Activated T-cell treated with anti-CD3 and anti-CD28 coated beads for 4 hours (primary cell): Measurements from ENCODE around the gene FGF21.

Source experiments
- DNase-seq: peaks from one replicate; pipeline ENCODE4 v3.0.0-alpha.2; 2020

FGF21 gene

DNA sequence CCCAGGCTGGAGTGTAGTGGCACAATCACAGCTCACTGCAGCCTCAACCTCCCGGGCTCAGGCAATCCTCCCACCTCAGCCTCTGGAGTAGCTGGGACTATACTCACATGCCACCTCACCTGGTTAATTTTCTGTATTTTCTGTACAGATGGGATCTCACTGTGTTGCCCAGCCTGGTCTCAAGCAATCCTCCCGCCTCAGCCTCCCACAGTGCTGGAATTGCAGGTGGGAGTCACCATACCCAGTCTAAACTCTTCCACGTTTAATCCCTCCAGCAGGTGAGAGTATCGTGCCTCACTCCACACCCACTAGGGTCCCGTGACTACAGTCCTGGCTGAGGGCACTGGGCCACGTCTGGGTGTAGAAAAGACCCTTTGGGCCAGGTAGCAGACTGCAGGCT, 39.0 kb downstream of the FGF21 start:
- no peak for DNase-seq

DNA sequence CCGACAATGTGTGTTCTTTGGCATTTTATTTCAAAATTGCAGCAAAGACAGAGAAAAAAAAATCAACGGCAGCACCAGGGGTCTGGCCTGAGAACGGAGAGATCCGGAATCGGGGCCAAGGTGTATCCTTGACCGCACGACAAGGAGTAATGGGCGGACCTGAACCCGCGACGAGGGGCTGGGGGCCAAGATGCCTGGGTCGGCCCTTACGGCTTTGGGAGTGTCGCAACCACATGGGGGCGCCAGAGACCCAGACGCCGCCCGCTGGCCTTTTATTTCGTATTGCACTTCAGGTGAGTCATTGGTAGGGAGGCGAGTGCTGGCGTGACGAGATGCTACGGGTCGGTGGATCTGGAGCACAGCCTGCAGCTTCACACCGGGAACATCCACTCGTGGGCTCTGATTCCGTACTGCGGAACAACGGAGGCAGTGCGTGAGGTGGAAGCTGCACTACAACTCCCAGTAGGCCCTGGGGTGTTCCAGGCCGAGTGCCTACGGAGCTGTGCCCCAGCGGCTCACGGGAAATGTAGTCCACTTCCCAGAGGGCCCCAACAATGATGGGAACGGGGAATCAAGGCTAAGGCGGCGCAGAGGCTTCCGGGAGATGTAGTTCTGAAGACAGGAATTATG, 39.8 kb downstream of the FGF21 start:
- DNase-seq: peak; percentile 74

DNA sequence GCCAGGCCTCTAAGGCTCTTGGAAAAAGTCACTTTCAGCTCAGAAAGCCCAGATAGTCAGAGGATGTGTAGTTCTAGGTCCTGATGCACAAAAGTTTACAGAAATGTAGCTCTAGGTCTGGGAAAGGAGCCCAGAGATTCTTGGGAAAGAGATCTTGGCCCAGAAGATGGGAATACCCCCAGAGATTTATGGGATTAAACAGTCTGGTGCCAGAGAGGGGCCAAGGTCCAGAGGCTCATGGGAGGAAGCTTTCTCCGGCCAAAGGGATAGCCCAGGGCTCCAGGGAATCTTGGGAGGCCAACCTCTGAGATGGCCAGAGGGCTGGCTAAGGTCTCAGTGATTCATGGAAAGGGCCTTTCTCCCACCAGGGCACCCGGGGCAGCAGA, 40.4 kb downstream of the FGF21 start:
- DNase-seq: no peak

DNA sequence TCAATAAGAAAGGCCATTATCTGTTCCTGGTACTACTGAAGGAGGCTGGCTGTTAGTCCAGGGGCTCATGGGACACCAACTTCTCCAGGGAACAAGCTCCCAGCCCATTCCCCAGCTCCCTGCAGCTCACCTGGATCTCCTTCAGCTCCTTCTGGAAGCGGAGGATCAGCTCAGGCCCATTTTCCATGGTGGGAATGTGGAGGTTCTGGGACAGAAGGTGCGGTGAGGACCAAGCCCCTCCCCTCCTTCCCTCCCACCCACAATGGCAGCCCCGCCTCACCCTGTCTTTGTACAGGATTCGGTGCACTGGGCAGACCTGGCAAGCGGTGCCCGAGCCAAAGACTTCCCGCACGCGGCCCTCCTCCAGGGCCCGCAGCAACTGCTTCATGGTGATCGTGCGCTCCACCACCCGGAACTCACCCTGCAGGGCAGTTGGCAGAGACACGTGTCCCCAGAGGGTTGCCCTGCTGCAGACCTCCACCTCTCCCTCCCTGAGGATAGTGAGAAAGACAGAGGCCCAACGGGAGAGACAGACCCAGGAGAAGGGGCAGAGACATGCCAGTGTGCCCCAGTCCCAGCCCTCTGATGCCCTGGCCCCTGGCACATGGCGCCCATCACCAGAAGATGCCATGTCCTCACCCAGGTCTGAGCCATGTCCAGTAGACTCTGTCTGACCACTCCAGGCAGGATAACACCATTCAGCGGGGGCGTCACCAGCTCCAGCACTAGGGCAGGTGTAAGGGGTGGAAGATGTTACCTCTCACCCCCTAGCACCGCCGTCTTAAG, 41.2 kb downstream of the FGF21 start:
- no peak for DNase-seq

DNA sequence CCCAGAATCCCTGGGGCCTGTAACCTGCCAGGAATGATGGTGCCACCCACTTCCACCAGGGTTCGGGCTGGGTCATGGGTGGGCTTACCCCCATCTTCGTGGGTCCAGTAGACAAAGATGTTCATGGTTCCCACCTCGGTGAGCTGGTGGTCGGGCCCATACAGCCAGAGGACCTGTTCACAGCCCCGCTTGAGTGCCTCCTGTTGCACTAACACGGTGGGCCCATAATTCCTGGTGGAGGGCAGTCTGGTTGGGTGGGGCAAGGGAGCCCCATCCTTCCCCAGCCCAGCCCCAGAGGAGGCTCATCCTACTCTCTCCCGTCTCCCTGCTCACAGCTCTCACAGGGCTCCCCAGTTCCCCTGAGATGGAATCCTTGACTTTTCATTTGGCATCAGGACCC, 41.8 kb downstream of the FGF21 start:
- DNase-seq: no peak

DNA sequence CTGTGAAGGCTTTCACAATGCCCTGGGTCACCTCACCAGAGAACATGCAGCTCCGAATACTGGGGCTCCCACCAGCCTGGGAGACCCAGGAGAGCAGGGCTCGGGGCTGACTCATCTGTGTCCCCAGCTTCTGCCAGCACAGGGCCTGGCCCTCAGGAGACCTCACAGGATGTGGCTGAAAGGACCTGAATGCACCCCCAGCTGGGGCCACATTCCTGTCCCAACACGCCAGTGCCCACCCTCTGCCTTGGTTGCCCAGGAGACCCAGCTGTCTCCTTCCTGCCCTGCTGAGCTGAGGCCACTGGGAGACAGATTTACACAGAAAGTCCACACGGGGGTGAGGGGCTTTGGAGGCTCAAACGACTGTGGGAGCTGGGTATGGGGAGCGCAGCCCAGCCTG, 43.6 kb downstream of the FGF21 start:
- DNase-seq: no peak

DNA sequence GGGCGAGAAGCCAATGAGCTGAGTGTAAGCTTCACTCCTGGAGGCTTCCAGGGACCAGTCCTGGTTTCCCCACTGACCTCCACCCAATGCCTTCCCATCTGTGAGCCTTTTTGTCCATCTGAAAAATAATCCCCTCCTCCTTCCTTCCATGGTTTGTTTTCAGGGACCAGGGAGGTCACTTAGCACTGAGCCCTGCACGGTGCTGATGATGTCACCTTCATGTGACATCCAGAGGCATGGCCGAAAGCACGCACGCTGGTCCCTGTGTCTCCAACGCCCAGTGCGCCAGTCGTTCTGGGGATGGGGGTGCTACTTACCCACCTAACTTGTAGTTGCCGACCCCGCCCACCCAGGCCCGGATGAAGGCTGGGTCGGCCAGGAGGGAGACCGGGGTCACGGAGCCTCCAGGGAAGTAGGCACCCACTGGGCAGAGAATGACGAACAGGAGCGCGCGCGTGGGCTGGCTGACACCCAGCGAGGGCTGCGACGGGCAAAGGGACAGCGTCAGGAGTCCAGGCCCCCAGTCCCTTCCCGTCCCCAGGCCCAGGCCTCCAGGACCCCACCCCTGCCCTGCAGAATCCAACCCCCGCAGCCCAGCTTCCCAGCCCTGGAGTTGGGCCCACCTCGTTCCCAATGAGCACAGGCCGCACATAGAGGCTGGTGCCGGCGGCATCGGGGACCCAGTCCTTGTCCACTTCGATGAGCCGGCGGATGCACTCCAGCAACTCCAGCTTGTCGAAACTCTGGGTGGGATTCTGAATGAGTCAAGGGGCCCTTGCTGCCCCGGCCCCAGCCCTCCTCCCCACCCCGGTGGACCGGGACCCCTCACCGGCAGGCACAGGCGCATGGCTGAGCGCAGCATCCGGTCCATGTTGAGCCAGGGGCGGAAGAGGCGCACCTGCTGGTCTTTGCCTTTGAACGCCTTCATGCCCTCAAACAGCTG, 44.3 kb downstream of the FGF21 start:
- no peak for DNase-seq

DNA sequence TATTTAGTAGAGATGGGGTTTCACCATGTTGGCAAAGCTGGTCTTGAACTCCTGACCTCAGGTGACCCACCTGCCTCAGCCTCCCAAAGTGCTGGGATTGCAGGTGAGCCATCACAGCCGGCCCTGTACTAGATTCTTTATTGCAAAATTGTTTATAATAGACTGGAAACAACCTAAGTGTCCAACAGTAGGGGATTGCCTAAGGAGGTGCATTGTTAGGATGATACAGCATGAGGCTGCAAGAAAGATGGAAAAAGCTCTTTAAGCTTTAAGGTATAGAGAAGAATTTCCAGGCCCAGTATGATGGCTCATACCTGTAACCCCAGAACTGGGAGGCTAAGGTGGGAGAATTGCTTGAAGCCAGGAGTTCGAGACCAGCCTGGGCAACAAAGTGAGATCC, 47.3 kb downstream of the FGF21 start:
- no peak for DNase-seq

DNA sequence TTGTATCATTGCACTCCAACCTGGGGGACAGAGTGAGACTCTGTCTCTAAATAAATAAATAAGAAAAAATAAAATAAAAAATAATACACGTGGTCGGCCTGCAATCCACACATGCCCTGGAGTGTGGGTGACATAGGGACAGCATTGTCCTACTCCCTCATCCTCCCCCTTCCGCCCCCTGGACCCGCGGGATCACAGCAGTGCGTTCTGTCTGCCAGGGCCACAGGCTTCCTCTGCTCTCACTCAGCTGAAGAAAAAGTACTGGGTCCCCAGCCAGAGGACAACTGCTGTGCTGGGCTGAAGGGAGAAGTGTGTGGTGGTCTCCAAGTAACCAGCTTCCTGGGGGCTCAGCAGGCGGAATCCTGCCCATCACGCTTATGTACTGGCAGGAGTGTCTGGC, 49.2 kb downstream of the FGF21 start:
- no peak for DNase-seq

DNA sequence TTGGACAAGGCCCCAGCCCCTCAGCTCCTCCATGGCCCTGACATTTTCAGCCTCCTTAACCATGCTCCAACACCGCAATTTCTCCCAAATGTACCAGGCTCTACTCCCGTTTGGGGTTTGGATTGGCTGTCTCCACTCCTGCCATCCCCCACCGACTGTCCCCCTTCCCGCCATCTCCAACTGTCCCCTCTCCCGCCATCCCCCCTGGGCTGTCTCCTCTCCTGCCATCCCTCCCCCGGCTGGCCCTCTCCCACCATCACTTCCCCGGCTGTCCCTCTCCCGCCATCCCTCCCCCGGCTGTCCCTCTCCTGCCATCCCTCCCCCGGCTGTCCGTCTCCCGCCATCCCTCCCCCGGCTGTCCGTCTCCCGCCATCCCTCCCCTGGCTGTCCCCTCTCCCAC, 50.1 kb downstream of the FGF21 start:
- no peak for DNase-seq

DNA sequence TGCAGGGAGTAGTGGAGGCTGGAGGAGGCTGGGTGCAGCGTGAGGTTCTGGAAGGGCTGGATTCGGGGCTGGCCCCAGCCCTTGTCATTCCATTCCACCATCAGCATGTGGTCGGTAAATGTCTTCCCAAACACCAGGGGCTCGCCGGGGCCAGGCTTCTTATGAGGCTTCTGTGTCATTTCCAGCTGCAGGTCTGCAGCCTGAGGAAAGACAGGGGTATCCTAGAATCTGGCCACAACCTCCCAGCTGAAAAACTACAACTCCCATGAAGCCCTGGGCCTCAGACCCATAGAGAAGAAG, 51.1 kb downstream of the FGF21 start:
- no peak for DNase-seq

DNA sequence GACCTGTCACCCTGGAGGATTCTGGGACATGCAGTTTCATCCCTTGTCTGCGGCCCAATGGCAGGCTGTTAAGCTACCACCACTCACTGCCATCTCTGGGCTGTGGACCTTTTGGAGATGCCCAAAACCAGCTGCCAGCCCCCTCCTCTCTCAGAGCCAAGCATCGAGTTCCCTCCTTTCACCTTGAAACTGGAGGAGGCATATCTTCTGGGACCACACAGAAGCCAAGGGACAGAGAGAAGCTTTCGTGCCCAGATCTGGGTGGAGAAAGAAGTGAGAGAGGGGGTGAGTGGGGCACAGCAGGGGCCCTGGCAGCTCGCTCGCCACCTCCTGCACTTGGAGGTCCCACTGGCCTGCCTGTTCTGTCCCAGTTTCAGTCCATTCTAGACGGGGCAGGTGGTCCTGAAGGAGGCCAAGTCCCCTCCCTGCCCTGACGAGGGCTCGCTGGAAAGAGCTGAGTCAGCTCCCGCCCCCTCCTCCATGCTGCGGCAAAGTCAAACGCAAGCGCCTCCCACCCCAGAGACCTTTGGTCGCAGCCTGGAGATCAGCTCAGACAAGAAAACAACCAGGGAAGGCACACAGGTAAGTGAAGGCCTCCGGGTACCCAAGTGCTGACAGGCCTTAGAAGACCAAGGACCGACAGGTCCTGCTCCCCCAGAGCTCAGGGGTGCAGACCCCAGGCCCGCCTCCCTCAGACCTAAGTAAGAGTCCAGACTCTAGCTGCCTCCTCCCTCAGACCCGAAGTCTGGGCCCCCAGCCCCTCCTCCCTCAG, 51.7 kb downstream of the FGF21 start:
- DNase-seq: no peak

DNA sequence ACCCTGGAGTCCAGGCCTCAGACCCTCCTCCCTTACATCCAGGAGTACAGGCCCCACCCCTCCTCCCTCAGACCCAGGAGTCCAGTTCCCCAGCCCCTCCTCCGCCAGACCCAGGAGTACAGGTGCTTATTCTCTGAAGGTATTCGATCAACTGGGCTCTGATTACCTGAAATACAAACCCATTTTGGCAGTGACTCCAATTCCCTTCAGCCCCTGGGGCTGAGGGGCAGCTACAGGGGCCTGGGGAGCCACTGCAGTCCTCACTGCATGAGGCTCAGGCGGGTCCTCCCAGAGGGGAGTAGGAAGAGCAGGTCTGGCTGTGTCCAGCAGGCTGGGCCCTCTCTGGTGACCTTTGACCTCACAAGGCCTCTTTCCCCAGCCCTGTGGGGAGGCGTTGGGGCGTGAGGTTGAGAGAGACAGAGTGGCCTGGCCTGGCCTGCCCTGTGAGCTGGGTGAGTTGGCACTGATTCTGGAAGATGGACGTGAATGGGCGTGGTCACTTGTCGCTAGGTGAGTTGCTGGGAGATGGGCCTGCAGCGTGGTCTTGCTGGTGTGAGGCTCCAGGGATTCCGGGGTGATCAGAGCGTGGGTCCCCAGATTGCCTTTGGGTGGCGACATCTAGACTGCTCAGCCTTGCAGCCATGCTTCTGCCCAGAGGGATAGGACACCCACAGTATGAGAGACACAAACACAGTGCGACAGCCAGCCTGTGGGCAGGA, 52.4 kb downstream of the FGF21 start:
- DNase-seq: no peak
